Mesodermal cell (in vitro differentiated cells): ENCODE data around the gene HMX1.
A peak's percentile ranks its signal among the peaks of the same experiment; 100 is the strongest.

Source experiments
- H3K27ac ChIP-seq: 2 replicates; pipeline ENCODE4 v1.7.0; 2013; ENCODE audit warnings: mild to moderate bottlenecking, low read depth, low read length, moderate library complexity; ENCODE audit not compliant: severe bottlenecking
- H3K36me3 ChIP-seq: 2 replicates; pipeline ENCODE4 v1.7.1; 2013; ENCODE audit warnings: mild to moderate bottlenecking, low read length, moderate library complexity; ENCODE audit not compliant: control insufficient read depth, insufficient read depth
- H3K4me1 ChIP-seq: one replicate; pipeline ENCODE4 v1.7.1; 2013; ENCODE audit warnings: mild to moderate bottlenecking, low read length; ENCODE audit not compliant: insufficient read depth, control insufficient read depth, poor library complexity, severe bottlenecking
- H3K4me3 ChIP-seq: 2 replicates; pipeline ENCODE4 v1.7.0; 2013; ENCODE audit warnings: low read length, control low read depth, mild to moderate bottlenecking; ENCODE audit not compliant: insufficient read depth, poor library complexity, severe bottlenecking; ENCODE audit errors: extremely low read depth
- H3K9me3 ChIP-seq: 2 replicates; pipeline ENCODE4 v1.7.1; 2013; ENCODE audit warnings: mild to moderate bottlenecking, low read length, moderate library complexity; ENCODE audit not compliant: control insufficient read depth
- WGBS, 2 experiments: methylation state at CpG; one replicate each; pipeline ENCODE4 v1.1.5; 2013; ENCODE audit warnings: missing lambda C conversion rate in 2 of 2; ENCODE audit not compliant: insufficient coverage in 2 of 2; 5-methylcytosine and 5-hydroxymethylcytosine counted together

The HMX1 gene

GRCh38 chr4:8874003-8874895 is 2.6 kb upstream of the HMX1 start:
- Histone ChIP-seq H3K27ac (no peak overlapping the region), H3K36me3 (no peaks in the 10 kb centered on the region), H3K4me1 (peaks cover 3% of the 10 kb centered on the region), H3K4me3 (no peak overlapping the region), H3K9me3 (no peaks in the 10 kb centered on the region)
- 9 to 13% methylated on average over 61 to 65 of the region's 71 CpGs for WGBS, 2 experiments

- H3K4me3 ChIP-seq: peak overlapping the region; percentile 5
- H3K9me3 ChIP-seq: no peaks in the 10 kb centered on the region
- no peaks in the 10 kb centered on the region for H3K36me3 ChIP-seq
- H3K27ac ChIP-seq: no peak overlapping the region
- H3K4me1 ChIP-seq: peaks cover 3% of the 10 kb centered on the region
- WGBS, 2 experiments: 6 to 8% methylated on average over 49 of the region's 55 CpGs
These were observed 1.0 kb upstream of the HMX1 start for GRCh38 chr4:8872402-8873291.

GRCh38 chr4:8870647-8871416 is 807 bp downstream of the HMX1 start:
- Histone ChIP-seq H3K4me1 (peaks cover 3% of the 10 kb centered on the region), H3K36me3 (no peaks in the 10 kb centered on the region), H3K9me3 (no peaks in the 10 kb centered on the region), H3K27ac (no peak overlapping the region), H3K4me3 (no peak overlapping the region)
- WGBS, 2 experiments: 1% methylated on average over 37 to 50 of the region's 52 CpGs

GRCh38 chr4:8869898-8870646 is 1.6 kb downstream of the HMX1 start:
- H3K4me3 ChIP-seq: no peak overlapping the region
- 16 to 30% methylated on average over 2 to 3 of the region's 11 CpGs for WGBS, 2 experiments
- H3K9me3 ChIP-seq: no peaks in the 10 kb centered on the region
- H3K4me1 ChIP-seq: peaks cover 3% of the 10 kb centered on the region
- no peak overlapping the region for H3K27ac ChIP-seq
- H3K36me3 ChIP-seq: no peaks in the 10 kb centered on the region

GRCh38 chr4:8869002-8869897 is 2.4 kb downstream of the HMX1 start:
- WGBS, 2 experiments: 38 to 48% methylated on average over 15 of the region's 16 CpGs
- peaks cover 3% of the 10 kb centered on the region for H3K4me1 ChIP-seq
- no peak overlapping the region for H3K4me3 ChIP-seq
- H3K9me3 ChIP-seq: no peaks in the 10 kb centered on the region
- H3K36me3 ChIP-seq: no peaks in the 10 kb centered on the region
- no peak overlapping the region for H3K27ac ChIP-seq

- no peaks in the 10 kb centered on the region for H3K9me3 ChIP-seq
- WGBS, 2 experiments: 12 to 14% methylated on average over 15 to 17 of the region's 22 CpGs
- H3K4me3 ChIP-seq: no peak overlapping the region
- no peaks in the 10 kb centered on the region for H3K36me3 ChIP-seq
- peaks cover 3% of the 10 kb centered on the region for H3K4me1 ChIP-seq
- H3K27ac ChIP-seq: no peak overlapping the region
These were observed 3.2 kb downstream of the HMX1 start for GRCh38 chr4:8868321-8869001.

GRCh38 chr4:8867624-8868320 is 3.9 kb downstream of the HMX1 start:
- Histone ChIP-seq H3K9me3 (no peaks in the 10 kb centered on the region), H3K36me3 (no peaks in the 10 kb centered on the region), H3K27ac (no peak overlapping the region), H3K4me1 (peaks cover 3% of the 10 kb centered on the region), H3K4me3 (no peak overlapping the region)
- 1 to 4% methylated on average over 56 to 83 of the region's 90 CpGs for WGBS, 2 experiments

GRCh38 chr4:8866828-8867623 is 4.6 kb downstream of the HMX1 start:
- no peak overlapping the region for H3K27ac ChIP-seq
- 10 to 11% methylated on average over 36 to 37 of the region's 42 CpGs for WGBS, 2 experiments
- no peak overlapping the region for H3K4me3 ChIP-seq
- peaks cover 3% of the 10 kb centered on the region for H3K4me1 ChIP-seq
- no peaks in the 10 kb centered on the region for H3K9me3 ChIP-seq
- H3K36me3 ChIP-seq: no peaks in the 10 kb centered on the region
